GM12872 (cell line): ENCODE results near the gene RASSF1.

Source experiments
- TF ChIP-seq, protein P1 (sequence below): IDR thresholded peaks from 3 replicates; pipeline ENCODE4 v1.5.1; 2011; ENCODE audit warnings: low read depth, mild to moderate bottlenecking, low read length, moderate library complexity; ENCODE audit not compliant: insufficient read depth

The RASSF1 gene

DNA sequence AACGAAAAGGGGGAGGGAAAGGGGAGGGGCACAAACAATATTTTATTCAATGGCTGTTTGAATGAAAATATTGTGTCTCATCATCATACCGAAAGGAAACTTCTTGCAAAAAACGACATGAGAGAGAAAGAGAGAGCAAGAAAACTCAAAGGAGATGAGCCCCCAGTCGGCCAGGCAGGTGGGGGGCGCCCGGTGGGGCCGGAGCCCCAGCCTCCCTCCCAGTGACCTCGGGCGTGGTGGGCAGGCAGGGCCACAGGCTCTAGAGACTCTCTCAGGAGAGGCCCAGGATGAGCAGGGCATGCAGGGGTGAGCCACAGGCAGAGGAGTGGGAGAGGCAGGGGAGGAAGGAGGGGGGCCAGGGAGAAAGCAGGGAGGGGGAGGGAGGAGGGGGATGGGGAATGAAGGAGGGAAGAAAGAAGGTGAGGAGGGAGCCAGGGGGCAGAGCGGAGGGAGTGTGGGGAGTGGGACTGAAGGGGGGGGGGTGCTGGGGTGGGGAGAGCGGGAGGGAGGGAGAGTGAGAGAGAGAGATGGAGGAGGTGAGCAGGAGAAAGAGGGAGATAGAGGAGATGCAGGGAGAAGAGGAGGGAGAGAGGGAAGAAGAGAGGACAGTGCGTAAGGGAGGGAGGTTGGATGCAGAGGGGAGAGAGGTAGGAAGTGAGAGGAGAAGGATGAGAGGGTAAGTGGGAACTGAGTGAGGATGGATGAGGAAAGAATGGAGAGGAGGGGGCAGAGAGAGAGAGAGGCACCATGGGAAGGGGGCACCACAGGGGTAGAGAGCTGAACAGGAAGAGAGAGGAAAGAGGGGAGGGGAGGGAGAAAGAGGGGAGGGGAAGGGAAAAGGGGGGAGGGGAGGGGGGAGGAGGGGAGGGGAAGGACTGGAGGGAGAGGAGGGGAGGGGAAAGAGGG is 32.8 kb upstream of the RASSF1 start:
- TF ChIP-seq, protein P1, sequence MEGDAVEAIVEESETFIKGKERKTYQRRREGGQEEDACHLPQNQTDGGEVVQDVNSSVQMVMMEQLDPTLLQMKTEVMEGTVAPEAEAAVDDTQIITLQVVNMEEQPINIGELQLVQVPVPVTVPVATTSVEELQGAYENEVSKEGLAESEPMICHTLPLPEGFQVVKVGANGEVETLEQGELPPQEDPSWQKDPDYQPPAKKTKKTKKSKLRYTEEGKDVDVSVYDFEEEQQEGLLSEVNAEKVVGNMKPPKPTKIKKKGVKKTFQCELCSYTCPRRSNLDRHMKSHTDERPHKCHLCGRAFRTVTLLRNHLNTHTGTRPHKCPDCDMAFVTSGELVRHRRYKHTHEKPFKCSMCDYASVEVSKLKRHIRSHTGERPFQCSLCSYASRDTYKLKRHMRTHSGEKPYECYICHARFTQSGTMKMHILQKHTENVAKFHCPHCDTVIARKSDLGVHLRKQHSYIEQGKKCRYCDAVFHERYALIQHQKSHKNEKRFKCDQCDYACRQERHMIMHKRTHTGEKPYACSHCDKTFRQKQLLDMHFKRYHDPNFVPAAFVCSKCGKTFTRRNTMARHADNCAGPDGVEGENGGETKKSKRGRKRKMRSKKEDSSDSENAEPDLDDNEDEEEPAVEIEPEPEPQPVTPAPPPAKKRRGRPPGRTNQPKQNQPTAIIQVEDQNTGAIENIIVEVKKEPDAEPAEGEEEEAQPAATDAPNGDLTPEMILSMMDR = no peak

DNA sequence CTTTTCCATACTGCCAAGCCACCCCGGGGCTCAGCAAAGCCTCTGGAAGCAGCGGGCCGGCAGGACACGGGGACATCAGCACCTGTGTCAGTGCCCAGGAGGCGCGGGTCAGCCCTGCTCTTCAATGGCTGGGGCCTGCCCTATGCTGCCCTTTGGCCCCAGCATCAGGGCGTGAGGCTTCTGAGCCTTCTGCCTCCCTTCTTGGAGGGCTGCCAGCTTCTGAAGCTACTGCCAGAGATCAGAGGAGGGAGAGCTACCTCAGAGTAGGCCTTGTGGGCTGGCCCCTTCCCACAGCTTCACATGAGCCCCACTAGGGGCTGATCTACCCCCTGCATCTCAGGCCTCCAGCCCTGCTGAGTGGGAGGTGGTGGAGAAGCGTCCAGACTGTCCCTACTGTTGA is 31.7 kb upstream of the RASSF1 start:
- TF ChIP-seq, protein P1 = no peak

DNA sequence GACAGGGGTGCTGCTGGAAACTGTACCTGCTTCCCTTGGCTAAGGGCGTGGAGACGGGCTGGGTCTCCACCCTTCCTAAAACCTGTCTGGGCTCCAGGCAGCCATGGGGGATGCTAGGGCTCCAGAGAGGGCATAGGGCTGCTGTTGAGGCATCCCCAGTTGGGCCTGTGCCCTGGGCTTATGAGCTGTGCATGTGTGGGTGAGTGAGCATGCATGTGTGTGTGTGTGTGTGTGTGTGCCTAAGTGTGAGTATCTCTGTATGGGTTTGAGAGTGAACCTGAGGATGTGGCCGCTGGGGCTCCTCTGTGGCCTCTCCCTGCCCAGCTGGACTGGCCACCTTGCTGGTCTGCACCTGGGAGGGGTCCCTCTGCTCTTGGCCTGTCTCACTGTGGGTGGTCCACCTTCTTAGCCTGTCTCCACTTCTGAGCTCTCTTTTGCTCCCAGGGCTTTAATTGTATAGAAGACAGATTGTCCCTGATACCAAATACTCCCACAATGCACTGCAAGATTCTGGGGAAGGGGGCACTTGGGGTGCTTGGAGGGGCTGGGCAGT is 30.6 kb upstream of the RASSF1 start:
- TF ChIP-seq, protein P1 = no peak

DNA sequence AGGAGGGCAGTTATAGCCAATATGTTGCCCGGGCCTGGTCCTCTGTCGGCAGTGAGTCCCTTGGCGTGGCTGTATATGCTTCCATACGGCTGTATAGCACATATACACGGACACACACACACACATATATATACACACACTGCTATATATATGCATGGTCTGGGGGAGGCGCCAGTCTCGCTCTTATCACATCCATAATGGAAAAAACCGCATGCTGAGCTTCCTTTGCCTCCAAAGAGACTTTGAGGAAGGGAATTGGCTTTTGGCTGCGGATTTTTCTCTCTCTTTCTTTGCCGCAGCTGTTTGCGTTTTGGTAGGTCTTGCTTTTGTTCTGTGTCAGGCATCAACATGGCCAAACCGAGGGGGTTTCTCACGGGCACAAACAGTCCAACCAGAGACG is 30.0 kb upstream of the RASSF1 start:
- TF ChIP-seq, protein P1 = no peak

DNA sequence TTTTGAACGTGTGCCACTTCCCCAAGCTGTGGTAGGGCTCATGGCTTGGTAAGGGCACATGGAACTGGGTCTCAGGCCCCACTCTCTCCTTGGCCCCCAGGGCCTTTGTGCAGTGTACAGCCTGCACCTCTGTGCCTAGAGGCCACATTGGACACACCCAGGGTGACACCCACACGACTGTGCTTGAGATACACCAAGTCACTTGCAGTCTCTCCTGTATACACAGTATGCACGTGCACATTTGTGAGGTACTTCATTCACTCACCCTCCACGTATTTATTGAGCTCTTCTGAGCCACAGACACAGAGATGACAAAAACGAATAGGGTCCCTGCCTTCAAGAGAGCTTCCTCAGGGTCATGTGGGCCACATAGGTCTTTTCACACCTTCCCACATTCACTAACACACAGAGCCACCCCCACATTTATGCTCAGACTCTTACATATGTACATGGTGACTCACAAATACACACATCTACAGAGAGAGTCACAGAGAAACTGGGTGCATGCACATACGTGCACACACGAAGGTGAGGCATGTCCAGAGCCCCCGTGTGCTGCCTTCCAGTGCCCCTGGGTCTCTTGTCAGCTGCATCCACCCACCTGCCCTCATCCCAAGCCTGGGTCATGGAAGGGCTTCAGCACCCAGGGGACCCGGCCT is 28.5 kb upstream of the RASSF1 start:
- TF ChIP-seq, protein P1 = no peak

DNA sequence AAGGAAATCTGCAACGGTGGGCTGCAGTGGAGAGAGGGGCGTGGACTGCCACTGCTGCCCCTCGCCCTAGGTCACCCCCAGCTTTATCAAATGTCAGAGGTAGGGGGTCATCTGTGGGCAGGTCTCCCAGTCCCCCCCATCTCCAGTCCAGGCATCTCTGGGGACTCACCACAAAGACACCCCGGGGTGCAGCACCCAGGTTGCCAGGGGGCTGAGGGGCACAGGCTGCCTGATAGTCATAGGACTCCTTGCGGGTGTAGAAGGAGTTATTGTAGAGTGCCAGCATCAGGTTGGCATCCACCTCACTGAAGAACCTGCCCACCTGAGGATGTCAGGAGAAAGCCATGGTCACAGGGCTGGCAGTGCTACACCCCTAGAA is 25.2 kb upstream of the RASSF1 start:
- TF ChIP-seq, protein P1 = no peak

DNA sequence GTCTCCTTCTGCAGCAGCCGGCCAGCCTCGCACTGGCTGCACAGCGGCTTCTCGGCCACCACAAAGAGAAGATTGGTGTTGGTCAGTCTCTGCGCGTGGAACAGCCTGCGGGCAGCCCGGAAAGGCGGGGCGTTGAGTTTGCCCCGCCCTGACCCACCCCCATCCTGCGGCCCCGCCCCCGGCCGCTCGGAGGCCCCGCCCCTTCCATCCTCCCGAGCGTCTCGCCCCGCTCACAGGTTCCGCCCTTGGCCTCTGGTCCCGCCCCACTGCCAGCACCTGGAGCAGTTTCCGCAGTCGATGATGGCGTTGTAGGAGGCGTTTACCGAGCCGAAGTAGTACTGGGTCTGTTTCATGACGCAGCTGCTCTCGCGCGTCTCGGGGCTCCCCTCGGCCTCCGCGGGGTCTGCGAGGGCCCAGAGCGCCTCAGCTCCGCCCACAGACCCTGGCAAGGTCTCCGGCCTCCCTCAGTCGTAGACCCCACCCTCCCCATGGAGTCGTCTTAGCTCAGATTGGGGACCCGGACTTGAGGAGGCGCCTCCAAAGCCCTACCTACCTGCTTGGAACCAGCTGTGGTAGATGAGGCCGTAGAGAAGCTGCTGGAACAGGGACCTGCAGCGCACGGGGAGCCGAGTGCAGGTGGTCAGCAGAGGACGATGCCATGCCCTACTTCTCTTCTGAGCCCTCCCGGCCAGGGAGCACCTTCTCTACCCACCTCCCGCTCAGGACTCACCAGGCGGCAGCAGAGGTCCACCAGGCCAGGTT is 24.6 kb upstream of the RASSF1 start:
- TF ChIP-seq, protein P1 = no peak
